GOT3 (cell line): ENCODE measurements around the gene RFXANK.

Experiments
- DNase-seq: peaks from one replicate; lab custom pipeline; 2025; ENCODE audit warnings: mixed read lengths; lab: John Stamatoyannopoulos, UW

The RFXANK gene

GRCh38 chr19:19232261-19232721 lies 40.2 kb downstream of the RFXANK start:
- no peak for DNase-seq

GRCh38 chr19:19234220-19234816 lies 42.3 kb downstream of the RFXANK start:
- DNase-seq = no peak

GRCh38 chr19:19236173-19236572 lies 44.1 kb downstream of the RFXANK start:
- no peak for DNase-seq

GRCh38 chr19:19238126-19238894 lies 46.3 kb downstream of the RFXANK start:
- DNase-seq = no peak

GRCh38 chr19:19239675-19240074 lies 47.6 kb downstream of the RFXANK start:
- DNase-seq = no peak

- DNase-seq = no peak
Measured at GRCh38 chr19:19240476-19240875, 48.4 kb downstream of the RFXANK start.

GRCh38 chr19:19250196-19250801 lies 58.2 kb downstream of the RFXANK start:
- no peak for DNase-seq
